ENCODE measurements around the gene KLHL1.

DNA sequence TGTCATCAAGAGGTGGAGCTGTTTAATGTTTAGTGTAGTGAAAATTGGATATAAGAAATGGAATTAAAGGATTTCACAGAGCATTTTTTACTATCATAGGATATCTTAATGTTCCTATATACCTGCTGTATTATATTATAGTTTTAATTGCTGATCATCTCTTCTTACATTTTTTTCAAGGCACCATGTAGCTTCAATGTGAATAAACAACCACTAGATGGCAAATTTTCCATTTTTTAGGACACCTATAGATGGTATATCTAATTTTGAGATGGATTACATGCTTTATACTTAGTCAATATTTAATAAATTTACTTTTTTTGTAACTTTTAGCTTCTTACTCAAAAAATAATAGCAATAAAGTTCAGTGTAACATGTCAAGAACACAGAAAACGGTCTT lies 9.6 kb downstream of the KLHL1 start:
- TF ChIP-seq, protein P1, sequence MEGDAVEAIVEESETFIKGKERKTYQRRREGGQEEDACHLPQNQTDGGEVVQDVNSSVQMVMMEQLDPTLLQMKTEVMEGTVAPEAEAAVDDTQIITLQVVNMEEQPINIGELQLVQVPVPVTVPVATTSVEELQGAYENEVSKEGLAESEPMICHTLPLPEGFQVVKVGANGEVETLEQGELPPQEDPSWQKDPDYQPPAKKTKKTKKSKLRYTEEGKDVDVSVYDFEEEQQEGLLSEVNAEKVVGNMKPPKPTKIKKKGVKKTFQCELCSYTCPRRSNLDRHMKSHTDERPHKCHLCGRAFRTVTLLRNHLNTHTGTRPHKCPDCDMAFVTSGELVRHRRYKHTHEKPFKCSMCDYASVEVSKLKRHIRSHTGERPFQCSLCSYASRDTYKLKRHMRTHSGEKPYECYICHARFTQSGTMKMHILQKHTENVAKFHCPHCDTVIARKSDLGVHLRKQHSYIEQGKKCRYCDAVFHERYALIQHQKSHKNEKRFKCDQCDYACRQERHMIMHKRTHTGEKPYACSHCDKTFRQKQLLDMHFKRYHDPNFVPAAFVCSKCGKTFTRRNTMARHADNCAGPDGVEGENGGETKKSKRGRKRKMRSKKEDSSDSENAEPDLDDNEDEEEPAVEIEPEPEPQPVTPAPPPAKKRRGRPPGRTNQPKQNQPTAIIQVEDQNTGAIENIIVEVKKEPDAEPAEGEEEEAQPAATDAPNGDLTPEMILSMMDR (IDR thresholded peaks at IDR 0.05; ENCODE audit: low read depth, low read length, missing input control): peak; percentile 23
- TF ChIP-seq, protein P2, sequence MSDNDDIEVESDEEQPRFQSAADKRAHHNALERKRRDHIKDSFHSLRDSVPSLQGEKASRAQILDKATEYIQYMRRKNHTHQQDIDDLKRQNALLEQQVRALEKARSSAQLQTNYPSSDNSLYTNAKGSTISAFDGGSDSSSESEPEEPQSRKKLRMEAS (IDR thresholded peaks at IDR 0.05): no peak

Measured in liver (tissue), 2 donors.